Activated CD8-positive, alpha-beta memory T cell treated with anti-CD3 and anti-CD28 coated beads for 36 hours (primary cell): ENCODE results near the gene OXER1. TPM values are rescaled to one million over a fixed set of nuclear protein-coding genes. Genes with fewer than 3 reads are reported as not detected.

Source experiments
- CTCF ChIA-PET: fragments of 350-600 bp; sonication (Branson Sonifier 250); formaldehyde crosslinking; loops from one replicate; lab custom pipeline; 2021; ENCODE audit warnings: antibody characterized with exemption; lab: Charles Lee
- POLR2A ChIA-PET: fragments of 350-600 bp; sonication (Branson Sonifier 250); formaldehyde crosslinking; loops from one replicate; lab custom pipeline; 2021; ENCODE audit warnings: antibody characterized with exemption; lab: Charles Lee
- total RNA-seq, 2 experiments: library from RNA; stranded (reverse); gene quantifications; one replicate each; pipeline ENCODE4 v1.2.3, GENCODE V29; 2021

The OXER1 gene
- total RNA-seq, 2 experiments from 2014 or later, result not detected

GRCh38 chr2:42795841-42796301 is 31.9 kb upstream of the OXER1 start:
- ChIA-PET CTCF (interaction anchor here (0.6 to 2.3 kb wide), 2 partner anchors 14 to 282 kb away, joined by 3 to 10 read pairs; no protein-coding TSS in a partner anchor), POLR2A (interaction anchor here (0.8 kb wide), 1 partner anchor 15 kb away, joined by 3 read pairs; no protein-coding TSS in a partner anchor)

GRCh38 chr2:42795275-42795674 is 31.3 kb upstream of the OXER1 start:
- POLR2A ChIA-PET, result interaction anchor here (0.8 kb wide), 1 partner anchor 15 kb away, joined by 3 read pairs; no protein-coding TSS in a partner anchor

GRCh38 chr2:42794271-42795046 is 30.5 kb upstream of the OXER1 start:
- POLR2A ChIA-PET, result no interaction called here
- CTCF ChIA-PET, result interaction anchor here (0.6 kb wide), 1 partner anchor 1685 kb away, joined by 3 read pairs; no protein-coding TSS in a partner anchor

More at GRCh38 chr2:42795275-42795674, 31.3 kb upstream of the OXER1 start:
- CTCF ChIA-PET, result no interaction called here

- ChIA-PET CTCF (interaction anchor here (0.6 kb wide), 1 partner anchor 1685 kb away, joined by 3 read pairs; no protein-coding TSS in a partner anchor), POLR2A (no interaction called here)
Observed at GRCh38 chr2:42793334-42794270, 29.7 kb upstream of the OXER1 start.

- CTCF ChIA-PET, result no interaction called here
- POLR2A ChIA-PET, result no interaction called here
Observed at GRCh38 chr2:42792583-42793333, 28.8 kb upstream of the OXER1 start, which contains the start of gene HAAO. HAAO (minus strand) TSS chr2:42792583; CDS start chr2:42792536, 47 bp downstream.

GRCh38 chr2:42792087-42792582 is 28.2 kb upstream of the OXER1 start:
- ChIA-PET POLR2A (no interaction called here), CTCF (no interaction called here)

GRCh38 chr2:42791606-42792005 is 27.7 kb upstream of the OXER1 start:
- CTCF ChIA-PET, result no interaction called here
- POLR2A ChIA-PET, result no interaction called here

GRCh38 chr2:42789751-42790150 is 25.8 kb upstream of the OXER1 start:
- ChIA-PET CTCF (no interaction called here), POLR2A (no interaction called here)

- POLR2A ChIA-PET, result no interaction called here
- CTCF ChIA-PET, result no interaction called here
Observed at GRCh38 chr2:42788882-42789281, 24.9 kb upstream of the OXER1 start.

- CTCF ChIA-PET, result no interaction called here
- POLR2A ChIA-PET, result no interaction called here
Observed at GRCh38 chr2:42788478-42788793, 24.5 kb upstream of the OXER1 start.

GRCh38 chr2:42787788-42788477 is 24.0 kb upstream of the OXER1 start:
- POLR2A ChIA-PET, result no interaction called here
- CTCF ChIA-PET, result no interaction called here

- ChIA-PET CTCF (no interaction called here), POLR2A (no interaction called here)
Observed at GRCh38 chr2:42787424-42787787, 23.5 kb upstream of the OXER1 start.

- ChIA-PET POLR2A (no interaction called here), CTCF (no interaction called here)
Observed at GRCh38 chr2:42786561-42787345, 22.8 kb upstream of the OXER1 start.

GRCh38 chr2:42784204-42784880 is 20.4 kb upstream of the OXER1 start:
- ChIA-PET CTCF (no interaction called here), POLR2A (no interaction called here)

GRCh38 chr2:42783511-42783910 is 19.6 kb upstream of the OXER1 start:
- ChIA-PET CTCF (no interaction called here), POLR2A (no interaction called here)

GRCh38 chr2:42781181-42781580 is 17.2 kb upstream of the OXER1 start:
- CTCF ChIA-PET, result no interaction called here
- POLR2A ChIA-PET, result no interaction called here
